ENCODE data around the gene CACNA1G.

CACNA1G gene

DNA sequence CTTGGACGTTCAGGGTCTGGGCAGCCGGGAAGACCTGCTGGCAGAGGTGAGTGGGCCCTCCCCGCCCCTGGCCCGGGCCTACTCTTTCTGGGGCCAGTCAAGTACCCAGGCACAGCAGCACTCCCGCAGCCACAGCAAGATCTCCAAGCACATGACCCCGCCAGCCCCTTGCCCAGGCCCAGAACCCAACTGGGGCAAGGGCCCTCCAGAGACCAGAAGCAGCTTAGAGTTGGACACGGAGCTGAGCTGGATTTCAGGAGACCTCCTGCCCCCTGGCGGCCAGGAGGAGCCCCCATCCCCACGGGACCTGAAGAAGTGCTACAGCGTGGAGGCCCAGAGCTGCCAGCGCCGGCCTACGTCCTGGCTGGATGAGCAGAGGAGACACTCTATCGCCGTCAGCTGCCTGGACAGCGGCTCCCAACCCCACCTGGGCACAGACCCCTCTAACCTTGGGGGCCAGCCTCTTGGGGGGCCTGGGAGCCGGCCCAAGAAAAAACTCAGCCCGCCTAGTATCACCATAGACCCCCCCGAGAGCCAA lies 65.6 kb downstream of the CACNA1G start:
- no peak for DNase-seq (ENCODE audit: extremely low spot score, insufficient read length, low read depth)
- peak; percentile 70 for FAIRE-seq

DNA sequence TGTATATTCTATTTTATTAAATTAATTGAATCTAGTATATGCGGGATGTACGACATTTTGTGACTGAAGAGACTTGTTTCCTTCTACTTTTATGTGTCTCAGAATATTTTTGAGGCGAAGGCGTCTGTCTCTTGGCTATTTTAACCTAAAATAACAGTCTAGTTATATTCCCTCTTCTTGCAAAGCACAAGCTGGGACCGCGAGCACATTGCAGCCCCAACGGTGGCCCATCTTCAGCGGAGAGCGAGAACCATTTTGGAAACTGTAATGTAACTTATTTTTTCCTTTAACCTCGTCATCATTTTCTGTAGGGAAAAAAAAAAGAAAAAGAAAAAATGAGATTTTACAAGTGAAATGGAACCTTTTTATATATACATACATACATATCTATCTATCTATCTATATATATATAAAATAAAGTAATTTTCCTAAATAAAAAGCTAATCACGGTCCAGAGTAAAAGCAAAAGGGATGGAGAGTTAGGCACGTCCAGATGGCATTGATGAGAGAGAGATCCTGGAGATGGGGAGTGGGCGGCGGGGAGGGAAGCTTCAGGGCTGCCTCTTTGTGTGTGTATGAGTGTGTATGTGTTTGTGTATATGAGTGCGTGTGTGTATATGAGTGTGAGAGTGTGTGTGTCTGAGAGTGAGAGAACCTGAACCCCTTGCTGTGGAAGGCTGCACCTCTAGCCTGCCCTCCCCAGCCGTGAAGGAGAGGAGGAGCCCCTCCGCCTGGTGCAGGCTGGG lies 66.7 kb downstream of the CACNA1G start:
- DNase-seq (ENCODE audit: extremely low spot score, insufficient read length, low read depth) (no peak), FAIRE-seq (no peak)

DNA sequence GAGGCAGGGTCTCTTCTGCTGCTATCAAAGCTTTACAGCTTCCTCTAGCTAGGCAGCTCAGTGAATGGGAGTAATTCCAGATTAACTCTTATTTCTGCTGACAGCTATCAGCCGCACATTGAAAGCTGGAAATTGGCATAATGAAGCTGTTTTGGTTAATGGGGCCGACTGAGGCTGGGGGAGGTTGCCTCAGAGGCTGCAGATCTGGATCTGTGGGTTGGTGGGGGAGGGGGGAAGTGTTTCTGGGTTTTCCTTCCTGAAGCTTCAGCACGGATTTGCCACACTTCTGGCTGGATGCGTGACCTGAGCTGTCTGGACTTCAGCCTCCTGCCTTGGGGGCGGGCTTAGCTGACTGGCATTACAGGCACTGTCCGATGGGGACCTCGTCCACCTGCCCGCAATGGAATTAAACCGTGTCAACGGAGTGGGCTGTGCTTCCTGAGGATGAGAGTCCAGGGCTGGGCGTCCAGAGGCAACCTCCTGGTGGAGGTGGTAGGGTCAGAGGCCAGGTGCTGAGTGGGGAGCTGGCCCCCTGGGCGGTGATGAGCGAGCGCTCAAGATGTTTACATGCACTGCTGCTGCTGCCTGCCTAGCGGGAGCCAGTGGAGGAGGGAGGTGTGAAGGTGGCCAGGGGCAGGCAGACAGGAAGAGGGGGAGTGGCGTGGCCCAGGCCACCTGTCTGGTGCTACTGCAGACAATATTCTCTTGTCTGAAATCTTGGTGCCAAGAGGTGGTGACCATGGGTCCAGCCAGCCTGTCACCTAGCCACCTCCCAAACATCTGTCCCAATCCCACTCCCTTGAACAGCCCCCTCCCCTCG lies 67.5 kb downstream of the CACNA1G start:
- DNase-seq (ENCODE audit: extremely low spot score, insufficient read length, low read depth) (no peak), FAIRE-seq (peak; percentile 64)

DNA sequence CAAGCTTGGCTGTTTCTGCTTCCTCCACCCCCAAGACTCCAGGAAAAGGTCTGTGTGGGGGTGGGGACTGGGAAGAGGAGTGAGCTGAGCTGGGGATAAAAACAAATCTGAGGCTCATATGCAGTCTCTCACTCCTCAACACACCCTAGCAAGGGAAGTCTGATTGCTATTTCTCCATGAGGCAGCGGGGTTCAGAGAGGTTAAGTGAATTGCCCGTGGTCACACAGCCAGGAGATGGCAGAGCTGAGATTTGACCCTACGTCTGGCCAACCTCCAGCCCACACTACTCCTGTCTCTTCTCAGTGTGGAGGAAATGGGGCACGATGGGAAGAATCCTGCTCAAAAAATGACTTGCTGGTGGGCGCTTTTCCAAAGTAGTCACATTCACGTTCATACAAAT lies 69.4 kb downstream of the CACNA1G start:
- no peak for DNase-seq (ENCODE audit: extremely low spot score, insufficient read length, low read depth)
- no peak for FAIRE-seq

DNA sequence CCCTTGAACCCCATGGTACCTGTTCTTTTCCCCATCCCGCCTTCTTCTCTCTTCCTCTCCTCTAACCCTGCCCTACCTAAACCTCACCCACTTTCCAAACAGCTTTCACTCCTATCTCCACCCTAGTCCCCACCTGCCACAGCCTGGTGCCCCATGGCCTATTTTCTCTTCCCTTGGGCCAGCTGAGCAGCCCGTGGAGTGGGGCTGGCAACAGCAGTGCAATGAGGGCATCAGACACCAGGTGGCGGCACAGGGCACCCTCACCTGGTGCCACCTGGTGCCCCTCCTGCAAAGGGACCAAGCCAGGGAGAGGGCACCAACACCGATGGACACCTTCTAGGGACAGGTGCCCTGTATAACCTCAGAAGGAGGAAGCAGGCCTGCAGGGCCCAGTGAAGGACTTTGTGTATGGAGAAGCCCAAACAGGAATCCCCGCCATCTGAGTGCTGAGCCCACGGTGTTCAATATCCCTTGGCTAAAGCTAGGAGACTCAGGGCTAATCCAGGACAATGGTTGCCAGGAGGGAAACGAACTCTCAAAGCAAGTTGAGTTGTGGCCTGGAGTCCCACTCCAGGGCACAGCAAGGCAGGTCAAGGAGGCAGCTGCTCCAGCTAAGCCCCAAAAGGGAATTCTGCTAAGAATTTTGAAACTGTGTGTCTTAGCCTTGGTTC lies 70.1 kb downstream of the CACNA1G start:
- DNase-seq (ENCODE audit: extremely low spot score, insufficient read length, low read depth) = peak; percentile 33

DNA sequence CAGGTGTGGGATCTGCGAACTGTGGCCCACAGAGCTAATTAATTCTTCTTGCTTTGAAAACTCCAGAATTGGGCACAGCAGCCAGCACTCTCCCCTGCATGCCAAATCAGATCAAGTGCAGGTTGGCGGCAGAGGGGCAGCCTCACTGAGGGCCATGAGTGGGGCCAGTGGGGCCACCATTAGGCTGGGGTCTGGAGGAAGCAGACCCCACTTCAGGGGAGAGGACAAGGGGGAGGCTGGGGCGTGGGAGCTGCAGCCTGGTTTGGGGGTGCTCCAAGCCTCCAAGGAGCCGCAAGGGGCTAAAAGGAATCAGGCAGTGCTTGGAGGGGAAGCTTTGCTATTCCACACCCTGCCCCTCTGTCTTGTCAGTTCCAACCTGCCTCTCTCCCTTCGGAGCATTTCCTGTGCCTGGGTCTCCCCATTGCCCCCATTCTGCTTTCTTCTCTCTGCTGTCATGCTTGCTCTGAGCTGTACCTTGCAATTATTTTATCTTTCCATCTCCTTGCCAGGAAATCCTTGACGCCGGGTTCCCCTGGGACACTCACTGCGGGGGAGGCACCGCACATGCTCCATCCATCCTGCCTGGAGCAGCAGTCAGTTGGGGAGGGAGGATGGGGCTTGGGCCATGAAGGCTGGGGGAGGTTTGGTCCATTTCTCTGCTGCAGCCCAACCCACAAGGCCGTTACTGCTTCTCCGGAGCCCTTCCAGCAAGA lies 70.8 kb downstream of the CACNA1G start:
- DNase-seq (ENCODE audit: extremely low spot score, insufficient read length, low read depth) (no peak), FAIRE-seq (no peak)

More for the DNA sequence above, 70.1 kb downstream of the CACNA1G start:
- FAIRE-seq = peak; percentile 53

DNA sequence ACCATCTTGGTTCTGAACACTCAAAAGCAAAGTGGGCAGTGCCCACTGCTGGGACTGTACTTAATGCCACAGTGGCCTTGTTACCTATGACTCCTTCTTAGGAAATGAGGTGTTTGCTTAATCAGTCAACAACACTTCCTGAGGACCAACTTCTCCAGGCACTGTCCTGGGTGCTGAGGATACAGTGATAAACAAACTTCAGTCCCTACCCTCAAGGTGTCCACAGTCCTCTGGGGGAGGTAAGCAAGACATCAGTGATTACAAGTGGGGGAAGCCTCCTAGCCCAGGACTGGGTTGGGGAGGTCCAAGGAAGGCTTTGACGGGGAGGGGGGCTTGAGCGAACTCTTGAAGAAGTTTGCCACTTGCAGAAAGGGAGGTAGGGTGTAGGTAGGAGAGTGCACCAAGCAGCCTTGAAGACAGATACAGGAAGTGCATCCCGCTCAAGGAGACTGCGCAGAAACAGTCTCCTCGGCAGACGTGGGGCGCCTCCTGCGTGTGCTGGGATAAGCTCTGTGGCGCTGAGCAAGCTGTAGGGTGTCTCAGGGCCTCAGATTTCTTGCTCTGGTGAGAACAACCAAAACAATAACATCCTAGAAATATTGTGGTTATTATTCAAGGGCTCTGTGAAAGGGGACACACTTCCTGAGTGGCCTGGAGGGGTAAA lies 71.5 kb downstream of the CACNA1G start:
- FAIRE-seq (peak; percentile 5), DNase-seq (ENCODE audit: extremely low spot score, insufficient read length, low read depth) (no peak)

DNA sequence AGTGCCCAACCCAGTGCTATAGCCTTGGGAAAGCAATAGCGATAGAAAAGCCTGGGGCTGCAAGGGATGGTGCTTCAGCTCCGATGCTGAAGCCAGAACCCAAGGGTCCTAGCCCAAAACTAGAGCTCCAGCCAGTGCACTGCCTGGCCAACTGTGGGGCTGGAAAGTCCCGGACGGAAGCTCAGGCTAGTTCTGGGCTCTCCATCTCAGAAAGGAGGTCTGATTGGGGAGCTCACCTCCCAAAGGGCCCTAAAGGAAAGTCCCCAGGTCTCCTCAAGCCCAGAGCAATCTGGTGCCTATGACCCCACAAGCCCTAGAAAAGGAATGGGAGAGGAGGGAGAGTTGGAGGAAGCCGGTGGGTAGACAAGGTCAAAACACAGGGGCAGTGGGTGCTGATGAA lies 72.1 kb downstream of the CACNA1G start:
- DNase-seq (ENCODE audit: extremely low spot score, insufficient read length, low read depth) (no peak), FAIRE-seq (peak; percentile 55)

DNA sequence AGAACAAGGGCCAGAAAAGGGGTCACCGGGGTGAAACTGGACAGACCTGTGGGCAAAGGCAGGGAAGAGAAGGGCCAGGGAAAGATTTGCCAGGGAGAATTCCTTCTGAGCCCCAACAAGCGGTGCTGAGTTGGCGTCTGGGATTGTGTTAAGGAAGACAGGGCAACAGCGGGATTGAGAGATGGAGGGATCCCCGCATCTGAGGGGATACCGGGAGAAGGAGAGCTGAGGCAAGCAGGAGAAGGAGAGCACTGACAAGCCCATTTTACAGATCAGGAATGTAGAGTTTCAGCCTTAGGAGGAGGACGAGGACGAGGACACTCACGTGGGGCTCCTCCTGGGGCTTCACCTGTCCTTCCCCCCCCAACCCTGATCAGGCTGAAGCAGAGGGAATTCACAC lies 73.2 kb downstream of the CACNA1G start:
- FAIRE-seq (no peak), DNase-seq (ENCODE audit: extremely low spot score, insufficient read length, low read depth) (no peak)

DNA sequence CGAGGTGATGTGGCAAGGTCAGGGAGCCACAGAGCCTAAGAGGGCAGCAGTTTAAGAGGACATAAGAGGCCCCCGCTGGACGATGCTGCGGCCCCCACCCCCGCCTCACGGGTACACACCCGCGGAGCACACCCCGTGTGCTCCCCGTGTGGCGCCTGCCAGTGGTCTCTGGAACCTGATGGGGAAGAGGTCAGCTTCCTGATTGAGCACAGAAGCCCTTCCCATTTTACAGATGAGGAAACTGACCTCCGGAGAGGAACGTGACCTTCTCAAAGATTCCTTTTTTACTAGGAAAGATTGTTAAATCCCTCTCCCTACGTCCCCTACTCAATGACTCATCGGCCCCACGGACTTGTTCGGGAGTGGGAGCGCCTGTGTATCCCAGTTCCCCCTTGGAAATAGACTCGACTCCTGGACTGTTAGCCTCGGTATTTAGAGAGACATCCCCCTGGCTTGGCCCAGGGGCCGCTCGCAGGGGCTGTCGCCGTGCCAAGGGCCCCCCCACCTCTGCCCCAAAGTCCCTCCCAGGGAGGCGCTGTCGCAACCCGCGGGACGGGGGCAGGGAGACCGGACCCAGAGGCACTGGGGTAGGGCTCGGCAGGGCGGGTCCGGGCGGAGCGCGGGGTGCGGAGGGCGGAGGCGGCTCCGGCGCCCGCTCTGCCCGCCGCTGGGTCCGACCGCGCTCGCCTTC lies 73.9 kb downstream of the CACNA1G start, which contains the start of gene ABCC3:
Gene ABCC3 (plus strand): TSS at position 658 of the 691 bp plus-strand sequence. CDS start 56 bp downstream, outside the sequence.
- DNase-seq (ENCODE audit: extremely low spot score, insufficient read length, low read depth) (no peak), FAIRE-seq (no peak)

DNA sequence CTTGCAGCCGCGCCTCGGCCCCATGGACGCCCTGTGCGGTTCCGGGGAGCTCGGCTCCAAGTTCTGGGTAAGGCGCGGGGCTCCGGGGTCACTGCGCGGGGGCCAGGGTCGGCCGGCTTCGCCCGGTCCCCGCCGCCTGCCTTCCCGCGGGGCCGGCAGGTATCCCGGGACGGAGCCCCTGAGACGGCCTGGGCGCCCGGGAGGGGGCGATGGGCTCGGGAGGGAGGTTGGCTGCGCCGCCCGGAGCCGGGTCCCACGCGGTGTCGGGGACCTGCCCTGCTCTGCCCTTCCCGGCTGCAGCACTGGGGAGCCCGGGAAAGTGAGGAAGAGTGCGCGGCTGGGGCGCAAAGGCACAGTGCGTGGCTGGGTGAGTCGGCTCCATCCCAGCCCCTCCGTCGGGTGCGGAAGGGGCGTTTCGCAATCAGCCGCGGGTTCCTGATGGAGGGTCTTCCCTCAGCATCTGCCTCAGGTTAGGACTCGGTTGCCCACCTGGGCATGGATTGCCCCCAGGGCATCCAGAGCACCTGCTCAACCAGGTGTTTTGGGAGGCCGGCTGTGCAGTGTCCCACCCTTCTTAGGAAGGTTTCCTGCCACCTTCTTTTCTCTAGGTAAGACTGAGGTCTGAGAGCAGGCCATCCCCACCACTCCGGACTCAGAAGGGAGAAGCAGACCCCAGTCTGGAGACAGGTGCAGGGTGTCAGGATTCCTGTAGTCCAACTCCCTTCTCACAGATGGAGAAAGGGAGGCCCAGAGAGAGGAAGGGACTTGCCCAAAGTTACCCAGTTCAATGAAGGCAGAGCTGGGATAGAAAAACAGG lies 74.6 kb downstream of the CACNA1G start:
- FAIRE-seq (no peak), DNase-seq (ENCODE audit: extremely low spot score, insufficient read length, low read depth) (no peak)

DNA sequence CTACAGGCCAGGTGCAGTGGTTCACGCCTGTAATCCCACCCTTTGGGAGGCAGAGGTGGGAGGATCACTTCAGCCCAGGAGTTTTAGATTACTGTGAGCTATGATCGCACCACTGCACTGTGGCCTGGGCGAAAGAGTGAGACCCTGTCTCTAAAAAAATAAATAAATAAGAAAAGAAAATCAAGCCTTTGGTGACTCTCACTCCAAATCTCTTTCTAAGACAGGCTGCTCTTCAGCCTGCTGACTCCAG lies 75.1 kb downstream of the CACNA1G start:
- no peak for FAIRE-seq
- DNase-seq (ENCODE audit: extremely low spot score, insufficient read length, low read depth) = no peak

DNA sequence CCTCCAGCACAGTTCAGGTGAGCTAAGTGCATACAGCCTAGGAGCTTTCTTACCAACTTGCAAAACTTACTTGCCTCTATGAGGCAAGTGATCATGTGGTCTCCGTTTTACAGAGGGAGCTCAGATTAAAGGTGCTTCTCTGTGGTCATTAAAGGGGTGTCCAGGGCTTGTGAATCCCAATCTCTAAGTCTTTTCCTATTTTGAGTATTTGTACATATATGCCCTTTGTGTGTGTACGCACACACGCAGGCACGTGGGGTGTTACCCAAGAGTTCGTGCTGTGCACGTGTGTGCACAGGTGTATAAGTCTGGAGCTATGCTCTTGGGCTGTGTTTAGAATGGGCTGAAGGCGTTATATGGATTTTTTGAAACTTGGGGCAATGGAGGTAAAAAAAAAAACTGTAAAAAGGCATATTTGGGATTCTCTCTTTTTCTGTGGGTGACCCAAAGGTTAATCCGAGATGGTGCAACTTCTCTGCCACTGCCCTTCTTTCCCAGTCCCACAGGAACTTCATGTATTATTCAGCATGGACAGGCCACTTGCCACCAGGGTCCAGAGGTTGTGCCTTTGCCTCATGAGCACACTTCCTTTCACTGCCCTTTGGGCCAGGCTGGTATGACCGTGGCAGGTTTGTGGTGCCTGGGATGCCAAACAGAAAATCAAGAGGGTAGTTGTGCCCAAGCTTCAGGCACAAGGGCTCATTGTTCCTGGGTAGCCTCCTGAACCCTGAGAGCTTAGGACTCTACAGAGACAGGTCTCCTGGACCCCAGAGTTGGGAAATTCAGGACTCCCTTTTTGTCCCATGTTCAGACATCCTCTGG lies 75.7 kb downstream of the CACNA1G start:
- no peak for DNase-seq (ENCODE audit: extremely low spot score, insufficient read length, low read depth)

DNA sequence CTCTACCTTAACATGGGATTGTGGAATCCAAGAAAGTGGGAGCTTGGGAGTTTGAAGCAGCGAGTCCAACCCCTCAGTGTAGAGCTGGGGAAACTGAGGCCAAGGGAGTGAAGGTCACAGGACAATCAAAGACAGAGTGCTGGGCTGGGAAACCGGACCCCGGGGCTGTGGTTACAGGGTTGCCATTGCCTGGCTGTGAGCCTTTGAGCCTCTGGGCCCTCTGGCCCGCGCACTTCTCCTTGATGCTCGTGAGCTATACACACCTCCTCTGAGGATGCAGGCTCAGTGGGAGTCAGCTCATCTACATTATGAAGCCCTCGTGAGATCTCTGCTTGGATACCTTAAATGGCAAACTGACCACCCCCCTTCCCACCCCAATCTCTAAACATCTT lies 76.3 kb downstream of the CACNA1G start:
- no peak for DNase-seq (ENCODE audit: extremely low spot score, insufficient read length, low read depth)

More for the DNA sequence above, 75.7 kb downstream of the CACNA1G start:
- no peak for FAIRE-seq

DNA sequence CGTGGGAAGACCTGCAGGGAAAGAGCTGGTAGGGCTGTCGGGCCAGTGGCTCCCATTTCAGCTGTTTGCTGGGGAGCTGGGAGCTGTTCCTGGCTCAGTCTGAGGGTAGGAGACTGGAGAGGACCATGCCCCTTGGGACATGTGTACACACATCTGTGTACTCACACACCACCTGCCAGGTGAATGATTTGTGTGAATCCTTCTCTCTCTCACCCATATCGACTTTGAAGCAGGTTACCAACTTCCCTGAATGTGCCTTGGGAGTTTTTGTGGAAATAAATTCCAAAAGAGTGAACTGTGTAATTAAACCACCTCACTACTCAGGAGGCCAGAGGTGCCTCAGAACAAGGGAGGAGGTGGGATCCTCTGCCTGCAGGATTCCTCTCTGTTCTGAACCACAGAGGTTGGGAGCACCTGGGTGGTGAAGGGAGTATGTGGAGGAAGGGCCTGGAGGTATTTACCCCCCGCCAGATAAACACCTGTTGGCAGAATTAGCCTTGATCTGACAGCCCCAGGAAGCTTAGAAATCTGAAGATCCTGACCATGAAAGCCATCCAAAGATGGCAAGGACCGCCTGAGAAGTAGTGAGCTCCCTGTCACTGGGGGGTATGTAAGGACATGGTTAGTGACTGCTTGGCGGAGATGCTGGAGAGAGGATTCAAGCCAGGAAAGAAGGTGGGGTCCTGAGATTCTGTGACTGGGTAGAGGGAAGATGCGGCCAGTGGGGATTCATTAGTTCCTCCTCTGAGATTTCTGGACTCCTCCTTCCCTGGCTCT lies 77.5 kb downstream of the CACNA1G start:
- DNase-seq (ENCODE audit: extremely low spot score, insufficient read length, low read depth) (no peak), FAIRE-seq (no peak)

More for the DNA sequence above, 76.3 kb downstream of the CACNA1G start:
- no peak for FAIRE-seq

DNA sequence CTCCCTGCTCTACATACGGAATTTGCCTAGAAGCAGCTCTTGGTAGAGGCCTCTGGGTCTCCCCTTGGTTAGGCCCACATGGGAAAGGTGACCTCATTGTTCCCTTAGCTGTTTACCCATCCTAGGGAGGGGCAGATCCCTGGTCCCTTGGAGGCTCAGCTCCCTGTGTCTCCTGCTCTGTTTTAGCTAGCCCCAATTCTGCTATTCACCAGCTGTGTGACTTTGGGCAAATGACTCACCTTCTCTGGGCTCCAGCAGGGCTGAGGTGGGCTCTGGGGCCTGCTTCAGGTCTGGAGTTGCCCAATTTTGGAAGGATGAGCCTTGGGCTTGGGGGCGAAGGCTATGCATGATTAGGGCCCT lies 78.1 kb downstream of the CACNA1G start:
- no peak for DNase-seq (ENCODE audit: extremely low spot score, insufficient read length, low read depth)
- no peak for FAIRE-seq

Measured in GM18507 (cell line).